SK-N-SH treated with all-trans-retinoic acid at 6 μM for 48 hours (cell line): ENCODE results near the gene C8B.

Experiments used
- ISL1 ChIP-seq: fragments of 250-450 bp; sonication (Bioruptor Pico); IDR thresholded peaks from 2 replicates; pipeline ENCODE4 v2.1.2; 2022; ENCODE audit warnings: mild to moderate bottlenecking, moderate library complexity
- SNAI2 ChIP-seq: fragments of 250-450 bp; sonication (Bioruptor Pico); IDR thresholded peaks from 2 replicates; pipeline ENCODE4 v1.5.0; 2020; ENCODE audit warnings: mild to moderate bottlenecking, moderate library complexity
- ZNF565 ChIP-seq: fragments of 450-650 bp; formaldehyde crosslinking; conservative IDR thresholded peaks from 2 replicates; pipeline ENCODE4 v1.5.0; 2020; ENCODE audit warnings: low read depth, mild to moderate bottlenecking, moderate library complexity
- ZNF8 ChIP-seq: fragments of 450-650 bp; formaldehyde crosslinking; IDR thresholded peaks from 2 replicates; pipeline ENCODE4 v1.5.0; 2020; ENCODE audit warnings: mild to moderate bottlenecking, moderate library complexity

GRCh38 chr1:56991576-56991975 lies 25.8 kb upstream of the C8B start:
- no peak for TF ChIP-seq ZNF565
- TF ChIP-seq ISL1 = no peak
- TF ChIP-seq ZNF8 (CRISPR knock-in tag) = no peak
- TF ChIP-seq SNAI2 (CRISPR knock-in tag) = no peak
